RPMI8226 (cell line): ENCODE measurements around the gene TNPO1.
"Not testable (repeated sequence)": the region's sequence is repeated elsewhere in the genome, so short reads cannot be mapped to it uniquely, and the experiment has no call there.

Source experiments
- DNase-seq: peaks from one replicate; pipeline ENCODE4 v3.0.0-alpha.2; 2015

Gene TNPO1

DNA sequence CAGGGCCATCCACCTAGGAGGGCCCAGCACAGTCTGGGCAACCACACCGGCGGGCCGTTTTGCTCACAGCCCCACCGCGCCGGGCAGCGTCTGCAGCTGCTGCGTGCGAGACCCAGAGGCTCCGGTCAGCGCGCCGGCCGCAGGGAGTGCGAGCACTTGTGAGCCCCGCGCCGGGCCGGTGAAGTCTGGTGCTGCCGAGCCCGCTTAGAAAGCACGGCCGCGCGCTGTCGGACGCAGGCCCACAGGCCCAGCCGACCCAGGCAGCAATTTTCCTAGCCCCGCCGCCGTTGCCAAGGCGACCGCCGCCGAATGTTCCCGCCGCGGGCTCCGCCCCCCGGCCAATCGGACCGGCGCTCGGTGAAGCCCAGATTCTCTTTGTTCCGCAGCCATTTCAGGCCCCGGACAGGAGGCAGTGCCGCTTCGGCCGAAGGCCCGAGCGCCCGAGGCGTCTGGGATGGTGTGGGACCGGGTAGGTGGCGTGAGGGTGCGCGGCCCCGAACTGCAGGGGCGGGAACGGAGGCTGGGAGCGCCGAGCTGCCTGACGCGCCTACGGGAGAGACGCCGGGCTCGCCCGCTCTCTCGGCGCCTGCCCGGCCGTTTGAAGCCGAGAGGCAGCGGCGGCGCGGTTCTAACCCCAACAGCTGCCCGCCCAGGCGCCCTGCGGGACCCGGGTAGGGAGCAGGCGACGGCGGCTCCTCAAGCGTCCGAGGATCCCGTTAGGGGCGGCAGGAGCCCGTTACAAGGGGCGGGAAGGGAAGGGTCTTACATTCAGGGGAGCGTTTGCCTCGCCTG lies at the start of gene TNPO1:
Gene TNPO1, plus strand, starts transcription at position 378 of the 792 bp plus-strand sequence. Its CDS starts 77 bp downstream, at position 455.
- DNase-seq, result peak; percentile 94

DNA sequence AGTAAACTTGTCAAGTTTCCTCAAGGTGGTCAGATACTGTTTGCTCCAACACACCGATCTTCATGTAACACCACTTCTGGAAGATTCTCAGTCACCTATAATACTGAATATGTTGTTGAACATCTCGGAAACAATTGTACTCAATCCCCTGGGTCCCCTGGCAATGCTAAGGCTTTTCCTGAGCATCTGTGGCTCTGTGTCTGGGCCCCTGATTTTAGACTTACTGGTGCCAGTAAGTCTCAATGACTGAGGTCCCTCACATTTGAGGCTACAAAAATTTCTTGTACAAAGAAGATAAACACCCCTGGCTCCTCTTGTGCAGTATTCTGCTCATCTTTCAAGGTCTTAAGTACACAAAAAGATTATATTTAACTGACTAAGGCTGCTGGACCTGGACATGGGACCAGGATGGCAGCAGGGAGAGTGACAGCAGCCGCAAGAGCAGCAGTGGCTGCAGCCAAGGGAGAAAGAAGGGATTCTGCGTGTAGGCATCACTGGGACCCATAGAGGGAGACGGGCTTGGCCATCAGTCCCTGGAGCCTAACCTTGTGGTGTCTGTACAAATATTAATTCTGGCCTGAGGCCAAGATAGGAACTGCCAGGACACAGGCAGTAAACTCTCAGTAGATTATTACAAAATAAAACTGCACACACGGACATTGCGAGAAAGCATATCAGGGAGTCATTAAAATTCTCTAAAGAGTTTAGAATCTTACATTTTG lies 49.0 kb upstream of the TNPO1 start:
- peak; percentile 10 for DNase-seq

DNA sequence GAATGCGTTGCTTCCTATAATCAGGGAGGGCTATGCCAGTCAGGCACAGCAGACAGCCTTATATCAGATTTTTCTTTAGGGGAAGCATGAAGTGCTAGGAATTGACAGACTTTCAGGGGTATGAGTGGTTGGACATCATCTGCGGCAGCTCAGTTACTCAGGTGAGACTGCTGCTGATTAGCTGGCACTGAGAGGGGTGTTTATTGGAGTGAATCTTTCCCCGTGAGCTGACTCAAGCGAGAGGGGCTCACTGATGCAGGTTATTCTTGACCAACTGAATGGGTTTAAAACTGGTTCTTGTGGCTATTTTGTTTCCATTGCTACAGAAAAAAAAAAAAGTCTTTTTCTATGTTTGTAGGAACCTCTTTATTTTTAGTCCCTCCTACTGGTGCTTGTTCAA lies 46.2 kb upstream of the TNPO1 start:
- no peak for DNase-seq

DNA sequence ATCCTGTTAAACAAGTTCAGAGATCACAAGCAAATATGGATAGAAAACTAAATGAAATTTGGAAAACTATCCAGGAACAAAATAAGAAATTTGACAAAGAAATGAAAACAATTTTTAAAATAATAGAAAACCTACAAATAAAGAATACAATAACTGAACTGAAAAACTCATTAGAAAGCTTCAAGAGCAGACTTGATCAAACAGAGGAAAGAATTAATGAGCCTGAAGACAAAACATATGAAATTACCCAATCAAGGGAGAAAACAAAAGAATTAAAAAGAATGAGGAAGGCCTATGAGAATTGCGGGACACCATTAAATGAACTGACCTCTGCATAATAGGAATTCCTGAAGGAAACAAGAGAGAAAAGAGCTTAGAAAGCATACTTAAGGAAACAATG lies 39.8 kb upstream of the TNPO1 start:
- DNase-seq, result no peak

DNA sequence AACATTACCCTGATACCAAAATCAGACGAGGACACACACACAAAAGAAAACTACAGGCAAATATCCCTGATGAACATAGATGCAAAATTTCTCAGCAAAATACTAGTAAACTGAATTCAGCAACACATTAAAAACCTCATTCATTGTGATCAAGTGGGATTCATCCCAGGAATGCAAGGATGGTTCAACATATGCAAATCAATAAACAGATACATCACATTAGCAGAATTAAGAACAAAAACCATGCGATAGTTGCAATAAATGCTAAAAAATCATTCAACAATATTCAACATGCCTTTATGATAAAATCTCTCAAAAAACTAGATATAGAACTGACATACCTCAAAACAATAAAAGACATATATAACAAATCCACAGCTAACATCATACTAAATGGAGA lies 36.9 kb upstream of the TNPO1 start:
- DNase-seq, result no peak

DNA sequence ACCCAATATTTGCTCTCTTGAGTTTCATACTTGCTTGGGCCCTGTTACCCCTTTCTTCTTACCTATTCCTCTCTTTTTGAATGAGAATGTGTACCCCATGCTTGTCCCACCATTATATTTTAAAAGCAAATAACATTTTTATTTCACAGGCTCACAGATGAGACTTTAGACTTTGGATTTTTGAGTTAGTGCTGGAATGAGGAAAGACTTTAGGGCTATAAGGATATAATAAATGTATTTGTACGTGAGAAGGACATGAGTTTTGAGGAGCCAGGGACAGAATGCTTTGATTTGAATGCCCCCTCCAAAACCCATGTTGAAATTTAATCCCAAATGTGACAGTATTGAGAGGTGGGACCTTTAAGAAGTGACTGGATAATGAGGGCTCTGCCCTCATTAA lies 33.1 kb upstream of the TNPO1 start:
- no peak for DNase-seq

DNA sequence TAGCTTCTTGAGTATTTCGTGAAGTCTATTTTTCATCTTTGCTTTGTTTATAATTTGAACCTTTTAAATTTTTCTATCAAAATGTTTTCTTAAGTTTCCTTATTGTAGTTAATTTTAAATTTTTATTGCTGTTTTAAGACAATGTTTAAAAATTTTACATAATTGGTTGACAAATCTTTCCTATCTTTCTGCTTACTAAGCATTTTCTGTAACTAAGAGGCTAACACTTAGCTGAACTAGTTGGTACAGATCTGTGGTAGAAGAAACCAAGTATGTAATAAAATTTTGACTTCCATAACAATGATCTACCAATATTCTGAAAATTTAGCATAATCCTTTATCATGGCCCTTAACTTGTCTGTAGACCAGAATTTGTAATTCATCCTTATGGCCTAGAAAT lies 32.3 kb upstream of the TNPO1 start:
- no peak for DNase-seq

DNA sequence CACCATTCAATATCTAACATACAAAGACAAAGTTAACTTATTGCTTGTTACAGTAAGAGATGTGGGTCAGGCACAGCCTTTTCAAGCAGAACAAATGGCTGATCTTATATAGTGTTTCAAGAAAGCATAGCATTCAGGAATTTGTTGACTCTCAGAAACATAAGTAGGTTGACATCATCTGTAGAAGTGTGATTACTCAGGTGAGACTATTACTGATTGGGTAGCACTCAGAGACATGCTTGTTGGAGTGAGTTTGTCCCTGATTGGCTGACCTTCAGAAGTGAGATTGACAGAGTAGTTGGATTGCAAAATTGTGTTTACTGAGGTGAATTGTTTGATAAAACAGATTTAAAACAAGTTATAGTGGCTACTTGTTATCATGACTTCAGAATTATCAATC lies 30.7 kb upstream of the TNPO1 start:
- no peak for DNase-seq

DNA sequence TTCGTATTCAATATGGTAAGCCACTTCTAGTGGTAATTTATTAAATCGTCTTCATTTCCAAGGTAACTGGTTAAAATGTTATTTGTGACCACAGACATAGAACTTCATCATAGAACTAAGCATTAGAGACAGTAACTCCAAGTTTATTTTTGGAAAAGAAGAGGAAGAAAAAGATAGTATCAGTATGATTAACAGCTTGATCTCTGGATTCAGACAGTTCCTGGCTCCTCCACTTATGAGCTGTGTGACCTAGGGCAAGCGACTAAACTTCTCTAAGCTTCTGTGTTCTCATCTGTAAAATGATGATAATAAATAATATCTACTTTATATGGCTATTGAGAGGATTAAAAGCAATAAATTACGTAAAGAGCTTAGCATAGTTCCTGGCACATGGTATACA lies 29.8 kb upstream of the TNPO1 start:
- no peak for DNase-seq

DNA sequence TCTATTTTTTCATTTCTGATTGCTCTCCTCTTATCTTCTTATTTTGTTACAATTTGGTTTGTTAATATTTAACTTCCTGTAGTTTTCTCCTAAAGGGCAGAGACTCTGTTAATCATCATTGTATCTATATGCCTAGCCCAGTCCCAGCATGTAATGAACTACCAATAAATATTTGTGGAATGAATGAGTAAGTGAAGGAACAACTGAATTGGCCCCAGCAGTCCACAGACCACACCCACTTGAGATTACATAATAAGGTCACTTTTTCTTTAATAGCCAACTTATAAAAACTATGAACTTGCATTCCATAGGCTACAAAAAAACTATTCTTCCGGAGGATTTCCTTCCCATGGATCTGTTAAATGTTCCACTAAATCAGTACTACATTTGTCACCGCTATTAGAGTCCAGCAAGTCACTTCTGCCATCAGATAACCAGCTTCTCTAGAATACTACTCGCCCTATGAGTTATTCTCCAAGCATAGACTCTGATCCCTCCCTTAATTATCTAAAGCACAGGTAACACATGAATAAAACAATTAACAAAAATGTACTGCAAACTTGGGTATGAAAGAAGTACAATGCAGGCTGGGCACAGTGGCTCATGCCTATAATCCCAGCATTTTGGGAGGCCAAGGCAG lies 27.5 kb upstream of the TNPO1 start:
- no peak for DNase-seq

DNA sequence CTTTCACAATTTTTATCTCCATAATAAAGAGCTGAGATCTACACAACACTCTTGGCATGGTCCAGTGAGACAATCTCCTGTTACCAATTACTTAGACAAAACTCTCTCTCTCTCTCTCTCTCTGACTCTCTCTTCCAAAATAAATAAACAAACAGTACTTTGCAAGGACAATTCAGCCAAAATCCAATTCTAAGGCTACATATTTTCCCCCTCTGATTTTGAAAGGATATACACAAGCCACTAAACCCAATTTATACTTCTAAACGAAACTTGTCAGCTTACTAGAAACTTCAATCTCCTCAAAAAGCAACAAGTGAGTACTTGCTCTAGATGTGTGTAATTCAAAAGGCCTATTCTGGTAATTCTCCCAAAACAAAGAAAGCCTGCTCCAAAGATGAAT lies 26.3 kb upstream of the TNPO1 start:
- no peak for DNase-seq

DNA sequence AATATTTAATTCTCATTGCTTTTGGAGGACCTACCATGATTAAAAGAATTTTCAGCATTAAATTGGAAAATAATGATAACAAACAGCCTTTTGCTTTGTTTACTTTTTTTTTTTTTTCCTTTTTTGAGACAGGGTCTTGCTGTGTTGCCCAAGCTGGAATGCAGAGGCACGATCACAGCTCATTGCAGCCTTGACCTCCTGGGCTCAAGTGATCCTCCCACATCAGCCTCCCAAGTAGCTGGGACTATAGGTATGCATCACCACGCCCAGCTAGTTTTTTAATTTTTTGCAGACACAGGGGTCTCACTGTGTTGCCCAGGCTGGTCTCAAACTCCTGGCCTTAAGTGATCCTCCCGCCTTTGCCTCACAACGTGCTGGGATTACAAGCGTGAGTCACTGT lies 23.8 kb upstream of the TNPO1 start:
- not testable (repeated sequence) for DNase-seq

DNA sequence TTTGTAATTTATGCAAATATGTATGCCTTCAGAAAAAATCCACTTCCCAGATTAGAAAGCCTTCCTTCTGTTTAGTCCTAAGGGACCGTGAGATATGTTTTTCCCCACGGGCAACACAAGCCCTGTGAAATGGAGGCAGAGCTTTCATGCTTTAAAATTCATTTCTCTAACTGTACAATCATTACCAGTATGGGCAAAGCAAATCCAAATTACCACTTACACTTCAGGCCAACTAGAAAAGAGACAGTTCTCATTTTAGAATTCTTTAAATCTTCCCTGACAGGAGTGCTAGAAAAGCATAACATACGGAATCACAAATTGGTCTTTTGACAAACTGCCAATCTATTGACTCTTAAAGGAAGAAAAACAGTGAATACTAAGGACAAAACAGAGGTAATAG lies 20.5 kb upstream of the TNPO1 start:
- DNase-seq, result no peak

DNA sequence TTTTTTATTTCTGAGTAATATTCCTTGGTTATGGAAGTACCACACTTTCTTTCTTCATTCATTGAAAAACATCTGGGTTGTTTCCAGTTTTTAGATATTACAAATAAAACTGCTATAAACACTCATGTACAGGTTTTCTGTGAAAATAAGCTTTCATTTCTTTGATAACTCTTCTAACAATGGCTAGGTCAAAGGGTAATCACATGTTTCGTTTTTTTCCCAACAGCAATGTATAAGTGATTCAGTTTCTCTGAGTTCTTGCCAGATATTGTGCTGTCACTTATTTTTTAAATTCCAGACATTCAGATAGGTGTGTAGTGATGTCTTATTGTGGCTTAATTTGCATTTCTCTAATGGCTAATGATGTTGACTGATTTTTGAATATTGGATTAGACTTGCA lies 16.7 kb upstream of the TNPO1 start:
- DNase-seq, result no peak

DNA sequence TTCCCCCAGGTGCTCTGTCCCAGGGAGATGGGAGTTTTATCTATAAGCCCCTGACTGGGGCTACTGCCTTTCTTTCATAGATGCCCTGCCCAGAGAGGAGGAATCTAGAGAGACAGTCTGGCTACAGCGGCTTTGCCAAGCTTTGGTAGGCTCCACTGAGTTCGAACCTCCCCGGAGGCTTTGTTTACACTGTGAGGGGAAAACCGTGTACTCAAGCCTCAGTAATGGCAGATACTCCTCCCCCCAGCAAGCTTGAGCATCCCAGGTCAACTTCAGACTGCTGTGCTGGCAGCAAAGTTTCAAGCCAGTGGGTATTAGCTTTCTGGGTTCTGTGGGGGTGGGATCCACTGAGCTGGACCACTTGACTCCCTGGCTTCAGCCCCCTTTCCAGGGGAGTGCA lies 7.8 kb upstream of the TNPO1 start:
- not testable (repeated sequence) for DNase-seq

DNA sequence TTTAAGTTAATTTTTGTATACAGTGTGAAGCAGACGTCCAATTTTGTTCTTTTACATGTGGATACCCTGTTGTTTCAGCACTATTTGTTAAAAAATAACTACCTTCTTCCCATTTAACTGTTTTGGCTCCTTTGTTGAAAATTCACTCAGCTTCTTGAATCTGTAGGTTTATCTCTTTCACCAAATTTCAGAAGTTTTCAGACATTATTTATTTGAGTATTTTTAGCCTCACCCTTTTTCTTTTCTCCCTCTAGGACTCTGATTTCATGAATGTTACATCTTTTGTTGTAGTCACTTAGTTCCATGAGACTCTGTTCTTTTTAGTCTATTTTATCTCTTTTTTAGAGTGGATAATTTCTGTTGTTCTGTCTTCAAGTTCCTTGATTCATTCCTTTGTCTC lies 4.6 kb upstream of the TNPO1 start:
- DNase-seq, result no peak

DNA sequence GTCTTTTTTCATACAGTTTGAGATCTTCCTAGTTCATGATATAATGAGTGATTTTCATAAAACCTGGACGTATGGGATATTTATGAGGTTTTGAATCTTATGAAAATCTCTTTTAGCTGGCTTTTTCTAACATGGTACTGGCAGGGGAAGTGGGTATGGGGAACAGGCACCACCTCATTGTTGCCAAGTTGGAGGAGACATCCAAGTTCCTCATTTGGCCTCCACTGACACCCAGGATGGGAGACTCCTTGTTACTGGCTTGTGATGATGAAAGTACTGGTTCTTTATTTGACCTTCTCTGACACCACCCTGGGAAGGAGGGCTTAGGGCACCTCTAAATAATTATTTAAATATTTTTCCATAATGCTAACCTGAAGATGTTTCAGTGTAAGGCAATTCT lies 4.0 kb upstream of the TNPO1 start:
- no peak for DNase-seq

DNA sequence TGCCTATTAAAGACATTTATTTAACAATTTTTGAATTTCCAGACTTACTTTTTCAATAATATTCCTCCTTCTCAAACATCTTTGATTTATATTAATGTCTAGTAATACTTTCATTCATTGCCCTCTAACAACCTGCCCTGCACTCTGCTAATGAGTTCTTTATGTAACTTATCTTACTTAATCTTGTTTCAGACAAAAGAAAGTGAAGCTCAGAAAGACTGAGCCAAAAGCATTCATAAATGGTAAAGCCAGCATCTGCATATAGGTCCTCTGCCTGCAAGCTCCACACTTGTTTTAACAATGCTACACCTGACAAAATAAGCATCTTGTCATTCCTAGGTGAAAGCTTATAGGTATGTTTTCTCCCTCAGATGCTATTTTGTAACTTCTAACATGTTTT lies 2.4 kb upstream of the TNPO1 start:
- no peak for DNase-seq

DNA sequence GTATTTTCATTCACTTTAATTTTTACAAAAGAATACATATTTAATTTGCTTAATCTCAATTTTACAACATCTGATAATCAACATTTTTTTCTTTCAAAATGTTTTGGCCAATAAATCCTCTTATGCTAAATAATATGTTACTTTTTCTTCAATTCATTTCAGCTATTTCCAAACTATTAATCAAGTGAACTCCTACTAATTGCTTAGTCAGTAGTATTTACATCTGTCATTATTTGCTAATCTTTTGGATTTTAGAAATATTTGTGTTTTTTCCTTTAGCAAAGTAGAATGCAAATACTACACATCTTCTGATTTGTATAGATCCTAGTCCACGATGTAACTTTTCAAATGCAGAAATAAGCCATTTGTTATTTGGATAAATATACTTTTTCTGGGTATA lies 1.6 kb upstream of the TNPO1 start:
- no peak for DNase-seq

DNA sequence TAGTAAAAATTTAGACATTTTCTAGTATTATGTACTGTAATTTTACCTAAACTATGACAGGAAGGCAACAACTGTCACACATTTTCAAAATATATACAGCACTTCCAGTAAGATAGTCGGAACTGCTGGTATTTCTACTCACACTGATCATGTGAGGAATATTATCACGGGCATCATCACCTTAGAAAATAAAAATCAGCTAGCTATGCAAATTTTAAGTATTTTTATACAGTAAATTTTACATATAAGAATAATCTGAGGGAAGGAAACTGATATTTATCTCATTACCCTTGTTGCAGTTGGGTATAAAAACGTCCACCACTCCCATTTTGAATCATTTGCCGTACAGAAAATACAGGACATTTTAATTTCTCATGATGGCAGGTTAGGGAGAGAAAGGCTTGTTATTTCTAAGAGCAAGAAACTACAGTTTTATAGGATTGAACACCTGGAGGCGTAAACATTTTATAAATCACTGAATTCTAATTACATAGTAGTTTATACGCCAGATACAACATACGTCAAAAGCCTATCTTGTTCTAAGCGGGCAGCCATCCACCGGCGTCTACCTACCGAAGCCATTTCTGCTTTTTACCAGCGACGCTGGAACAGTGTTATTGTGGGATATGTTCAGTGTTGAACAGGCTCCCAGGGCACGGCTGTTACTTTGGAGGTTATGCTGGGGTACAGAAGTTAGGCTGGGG lies 729 bp upstream of the TNPO1 start:
- DNase-seq, result peak; percentile 7

DNA sequence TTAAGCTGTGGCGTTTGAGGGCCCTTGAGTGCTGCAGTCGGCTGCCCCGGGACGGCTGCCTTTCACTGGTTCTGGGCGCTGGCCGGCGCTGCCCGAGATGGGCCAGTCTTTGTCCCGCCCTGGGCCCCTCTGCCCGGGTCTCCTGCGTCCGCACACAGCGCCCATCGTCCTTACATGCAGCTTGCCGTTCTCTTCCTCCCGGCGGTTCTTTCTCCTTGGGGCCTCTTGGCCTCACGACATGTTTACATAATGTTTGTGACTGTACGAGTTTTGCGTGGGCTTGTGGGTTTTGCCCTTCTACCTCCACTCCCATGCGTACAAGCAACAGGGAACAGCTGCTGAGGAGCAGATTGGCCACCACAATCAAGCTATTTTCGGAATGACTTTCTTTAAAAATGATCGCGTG lies 618 bp downstream of the TNPO1 start:
- peak; percentile 62 for DNase-seq

DNA sequence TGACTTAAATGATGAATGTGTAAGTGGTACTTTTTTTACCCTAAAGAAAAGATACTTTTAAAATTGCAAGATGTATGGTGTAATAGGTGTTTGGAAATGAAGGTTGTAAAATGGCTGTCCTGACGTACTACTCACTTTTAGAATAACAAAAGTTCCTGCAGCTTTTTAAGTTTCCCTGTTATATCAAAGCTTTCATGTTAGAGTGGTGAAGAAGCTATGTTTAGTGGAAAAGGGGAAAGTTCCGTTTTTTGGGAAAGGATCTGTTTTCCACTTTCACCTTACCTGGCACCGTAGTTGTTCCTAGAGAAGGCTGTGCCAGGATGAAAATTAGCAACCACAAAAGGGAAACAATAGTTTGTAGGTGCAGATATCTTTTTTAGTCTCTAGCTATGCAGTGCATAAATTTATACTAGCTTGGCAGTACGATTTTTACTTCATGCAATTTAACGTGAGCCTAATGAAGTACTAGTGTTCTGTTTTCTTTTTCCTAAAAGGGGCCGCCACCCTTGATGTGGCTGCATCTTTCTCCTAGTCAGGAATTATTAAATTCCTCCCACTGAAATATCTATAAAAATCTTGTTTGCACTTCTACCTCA lies 1.3 kb downstream of the TNPO1 start:
- no peak for DNase-seq
